MG63 (cell line): ENCODE data around the gene IDH2. TPM values are rescaled to one million over a fixed set of nuclear protein-coding genes. Genes with fewer than 3 reads are reported as not detected.
A peak's percentile ranks its signal among the peaks of the same experiment; 100 is the strongest.
"Not testable (repeated sequence)": the region's sequence is repeated elsewhere in the genome, so short reads cannot be mapped to it uniquely, and the experiment has no call there.

Experiments
- DNase-seq: peaks from one replicate; pipeline ENCODE4 v3.0.0-alpha.2; 2020
- H3K27me3 ChIP-seq: fragments of 250-450 bp; sonication (Bioruptor Pico); 2 replicates; pipeline ENCODE4 v1.5.1; 2020; ENCODE audit warnings: mild to moderate bottlenecking, moderate library complexity
- H3K36me3 ChIP-seq: fragments of 250-450 bp; sonication (Bioruptor Pico); 2 replicates; pipeline ENCODE4 v1.5.1; 2020; ENCODE audit warnings: mild to moderate bottlenecking, moderate library complexity
- H3K4me3 ChIP-seq: fragments of 250-450 bp; sonication (Bioruptor Pico); 2 replicates; pipeline ENCODE4 v1.5.1; 2020; ENCODE audit warnings: mild to moderate bottlenecking, moderate library complexity
- H3K9me3 ChIP-seq: fragments of 250-450 bp; sonication (Bioruptor Pico); 2 replicates; pipeline ENCODE4 v1.5.1; 2020; ENCODE audit warnings: mild to moderate bottlenecking, moderate library complexity
- total RNA-seq: library from RNA; depleted of rRNA; stranded (reverse); fragments of >200 nt; shearing (Covaris generic); gene quantifications from 2 replicates; pipeline ENCODE4 v1.2.3, GENCODE V29; 2014; ENCODE audit warnings: low replicate concordance

IDH2 gene
- total RNA-seq, 1 experiment from 2014 or later = 57.2 TPM

- no peaks in the 10 kb centered on the region for H3K9me3 ChIP-seq
- H3K27me3 ChIP-seq = no peaks in the 10 kb centered on the region
- no peak for DNase-seq
- H3K36me3 ChIP-seq = no peaks in the 10 kb centered on the region
- H3K4me3 ChIP-seq = no peak overlapping the region
Observed at GRCh38 chr15:90126022-90126421, 23.8 kb upstream of the IDH2 start.

GRCh38 chr15:90124507-90124906 lies 22.2 kb upstream of the IDH2 start:
- H3K9me3 ChIP-seq = no peaks in the 10 kb centered on the region
- no peaks in the 10 kb centered on the region for H3K27me3 ChIP-seq
- no peak for DNase-seq
- no peaks in the 10 kb centered on the region for H3K36me3 ChIP-seq
- no peak overlapping the region for H3K4me3 ChIP-seq

- no peaks in the 10 kb centered on the region for H3K36me3 ChIP-seq
- DNase-seq = no peak
- no peaks in the 10 kb centered on the region for H3K27me3 ChIP-seq
- H3K4me3 ChIP-seq = no peak overlapping the region
- no peaks in the 10 kb centered on the region for H3K9me3 ChIP-seq
Observed at GRCh38 chr15:90121086-90121485, 18.8 kb upstream of the IDH2 start.

GRCh38 chr15:90119367-90119766 lies 17.1 kb upstream of the IDH2 start:
- Histone ChIP-seq H3K36me3 (no peaks in the 10 kb centered on the region), H3K27me3 (no peaks in the 10 kb centered on the region), H3K9me3 (peaks cover 9% of the 10 kb centered on the region), H3K4me3 (no peak overlapping the region)
- DNase-seq = no peak

GRCh38 chr15:90115783-90116182 lies 13.5 kb upstream of the IDH2 start:
- Histone ChIP-seq H3K27me3 (no peaks in the 10 kb centered on the region), H3K4me3 (no peak overlapping the region), H3K36me3 (no peaks in the 10 kb centered on the region), H3K9me3 (peaks cover 16% of the 10 kb centered on the region)
- DNase-seq = no peak

GRCh38 chr15:90114451-90114901 lies 12.2 kb upstream of the IDH2 start:
- Histone ChIP-seq H3K36me3 (no peaks in the 10 kb centered on the region), H3K9me3 (peaks cover 16% of the 10 kb centered on the region), H3K4me3 (no peak overlapping the region), H3K27me3 (no peaks in the 10 kb centered on the region)
- no peak for DNase-seq

- H3K9me3 ChIP-seq = peaks cover 16% of the 10 kb centered on the region
- H3K4me3 ChIP-seq = no peak overlapping the region
- H3K27me3 ChIP-seq = no peaks in the 10 kb centered on the region
- H3K36me3 ChIP-seq = no peaks in the 10 kb centered on the region
- DNase-seq = no peak
Observed at GRCh38 chr15:90113166-90113565, 10.9 kb upstream of the IDH2 start.

- not testable (repeated sequence) for H3K4me3 ChIP-seq, H3K36me3 ChIP-seq, H3K9me3 ChIP-seq, DNase-seq, H3K27me3 ChIP-seq
Observed at GRCh38 chr15:90109163-90109751, 7.0 kb upstream of the IDH2 start.

GRCh38 chr15:90108038-90108437 lies 5.8 kb upstream of the IDH2 start:
- not testable (repeated sequence) for DNase-seq, H3K36me3 ChIP-seq, H3K9me3 ChIP-seq, H3K4me3 ChIP-seq, H3K27me3 ChIP-seq

- H3K9me3 ChIP-seq = no peaks in the 10 kb centered on the region
- peak; percentile 71 for DNase-seq
- no peaks in the 10 kb centered on the region for H3K36me3 ChIP-seq
- no peak overlapping the region for H3K4me3 ChIP-seq
- no peaks in the 10 kb centered on the region for H3K27me3 ChIP-seq
Observed at GRCh38 chr15:90106522-90107117, 4.4 kb upstream of the IDH2 start.

- no peaks in the 10 kb centered on the region for H3K9me3 ChIP-seq
- H3K4me3 ChIP-seq = no peak overlapping the region
- H3K27me3 ChIP-seq = no peaks in the 10 kb centered on the region
- H3K36me3 ChIP-seq = no peaks in the 10 kb centered on the region
- DNase-seq = no peak
Observed at GRCh38 chr15:90105521-90105920, 3.3 kb upstream of the IDH2 start.

GRCh38 chr15:90104551-90104950 lies 2.3 kb upstream of the IDH2 start:
- no peaks in the 10 kb centered on the region for H3K27me3 ChIP-seq
- H3K9me3 ChIP-seq = no peaks in the 10 kb centered on the region
- no peak for DNase-seq
- H3K4me3 ChIP-seq = no peak overlapping the region
- 0 out of 2 replicates have a peak, but pooled peaks cover 2% of the 10 kb centered on the region for H3K36me3 ChIP-seq

- Histone ChIP-seq H3K36me3 (0 out of 2 replicates have a peak, but pooled peaks cover 2% of the 10 kb centered on the region), H3K27me3 (no peaks in the 10 kb centered on the region), H3K4me3 (no peak overlapping the region), H3K9me3 (no peaks in the 10 kb centered on the region)
- DNase-seq = no peak
Observed at GRCh38 chr15:90103701-90104329, 1.5 kb upstream of the IDH2 start.

- H3K4me3 ChIP-seq = peak overlapping the region; percentile 57
- H3K36me3 ChIP-seq = 0 out of 2 replicates have a peak, but pooled peaks cover 2% of the 10 kb centered on the region
- no peaks in the 10 kb centered on the region for H3K9me3 ChIP-seq
- H3K27me3 ChIP-seq = no peaks in the 10 kb centered on the region
- DNase-seq = peak; percentile 31
Observed at GRCh38 chr15:90101130-90101968, 919 bp downstream of the IDH2 start.

- DNase-seq = peak; percentile 66
- H3K36me3 ChIP-seq = 0 out of 2 replicates have a peak, but pooled peaks cover 2% of the 10 kb centered on the region
- H3K9me3 ChIP-seq = no peaks in the 10 kb centered on the region
- H3K27me3 ChIP-seq = no peaks in the 10 kb centered on the region
- H3K4me3 ChIP-seq = peak overlapping the region; percentile 57; the same call in 1 of the 2 replicates
Observed at GRCh38 chr15:90099868-90100831, 2.1 kb downstream of the IDH2 start.
